ENCODE measurements around the gene RER1.

DNA sequence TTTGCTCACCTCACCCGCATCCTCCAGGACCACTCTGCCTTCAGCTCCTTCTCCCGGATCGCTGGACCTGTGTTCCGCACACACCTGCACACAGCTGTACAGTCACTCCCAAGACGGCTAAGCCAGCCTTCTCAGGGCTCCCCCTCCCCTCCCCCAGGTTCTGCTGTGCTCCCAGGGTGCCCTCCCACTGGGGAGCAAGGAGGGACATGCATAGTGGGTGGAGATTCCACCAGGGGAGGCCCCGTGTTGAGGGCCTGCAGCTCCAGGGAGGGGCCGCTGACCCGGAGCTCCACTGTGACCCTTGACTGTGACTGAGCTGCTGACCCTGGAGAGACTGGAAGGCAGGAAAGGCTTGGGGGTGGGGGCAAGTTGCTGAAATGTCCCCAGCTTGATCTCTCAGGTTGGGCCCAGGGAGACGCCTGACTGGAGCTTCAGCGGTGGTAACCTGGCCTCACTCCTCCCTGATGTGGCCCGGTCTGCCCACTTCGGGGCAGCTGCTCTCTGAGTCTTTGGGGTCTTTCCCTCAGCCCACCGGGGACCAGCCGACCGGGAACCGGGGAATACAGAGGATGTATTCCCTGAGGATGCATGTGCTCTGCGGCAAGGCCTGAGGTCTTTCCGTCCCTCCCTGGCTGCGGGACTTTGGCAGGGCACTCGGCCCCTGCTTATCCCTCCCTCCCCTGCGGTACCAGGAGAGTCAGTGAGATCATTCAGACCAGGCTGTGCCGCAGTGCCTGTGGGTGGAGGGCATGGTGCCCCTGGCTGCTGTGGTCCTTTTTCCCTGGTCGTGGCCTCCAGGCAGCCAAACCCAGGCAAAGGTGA lies 55.8 kb downstream of the RER1 start:
- TF ChIP-seq, protein P1, sequence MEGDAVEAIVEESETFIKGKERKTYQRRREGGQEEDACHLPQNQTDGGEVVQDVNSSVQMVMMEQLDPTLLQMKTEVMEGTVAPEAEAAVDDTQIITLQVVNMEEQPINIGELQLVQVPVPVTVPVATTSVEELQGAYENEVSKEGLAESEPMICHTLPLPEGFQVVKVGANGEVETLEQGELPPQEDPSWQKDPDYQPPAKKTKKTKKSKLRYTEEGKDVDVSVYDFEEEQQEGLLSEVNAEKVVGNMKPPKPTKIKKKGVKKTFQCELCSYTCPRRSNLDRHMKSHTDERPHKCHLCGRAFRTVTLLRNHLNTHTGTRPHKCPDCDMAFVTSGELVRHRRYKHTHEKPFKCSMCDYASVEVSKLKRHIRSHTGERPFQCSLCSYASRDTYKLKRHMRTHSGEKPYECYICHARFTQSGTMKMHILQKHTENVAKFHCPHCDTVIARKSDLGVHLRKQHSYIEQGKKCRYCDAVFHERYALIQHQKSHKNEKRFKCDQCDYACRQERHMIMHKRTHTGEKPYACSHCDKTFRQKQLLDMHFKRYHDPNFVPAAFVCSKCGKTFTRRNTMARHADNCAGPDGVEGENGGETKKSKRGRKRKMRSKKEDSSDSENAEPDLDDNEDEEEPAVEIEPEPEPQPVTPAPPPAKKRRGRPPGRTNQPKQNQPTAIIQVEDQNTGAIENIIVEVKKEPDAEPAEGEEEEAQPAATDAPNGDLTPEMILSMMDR (IDR thresholded peaks at IDR 0.05) = no peak
- TF ChIP-seq POLR2A (IDR thresholded peaks at IDR 0.05) = no peak

All from heart left ventricle (tissue), 13 donors.